ENCODE results near the gene GABRG3. TPM values are rescaled to one million over a fixed set of nuclear protein-coding genes. Genes with fewer than 3 reads are reported as not detected.
"Not testable (repeated sequence)": the region's sequence is repeated elsewhere in the genome, so short reads cannot be mapped to it uniquely, and the experiment has no call there.

The GABRG3 gene
- total and polyA plus RNA-seq, 3 experiments from 2014 or later: not detected

- H3K27ac Mint-ChIP-seq; H3K4me1 Mint-ChIP-seq; H3K4me3 ChIP-seq (ENCODE audit: low read length); H3K27me3 Mint-ChIP-seq; H3K4me1 ChIP-seq (ENCODE audit: insufficient read depth, low read length); H3K27ac ChIP-seq (ENCODE audit: low read depth, low read length); POLR2A ChIA-PET; H3K9me3 ChIP-seq (ENCODE audit: low read length); H3K36me3 Mint-ChIP-seq; DNase-seq; H3K27me3 ChIP-seq (ENCODE audit: insufficient read depth, low read length, poor library complexity, severe bottlenecking); H3K36me3 ChIP-seq (ENCODE audit: insufficient read depth, low read length); CTCF ChIA-PET: not testable (repeated sequence)
- Mint-ChIP-seq H3K9me3 (peaks cover 0 to 23% (median 4%) of the 10 kb centered on the region in 5 donors), H3K4me3 (peak overlapping the region in 1 of 7 donors; percentile 44)
These were observed 33.2 kb downstream of the GABRG3 start for GRCh38 chr15:27004226-27004625.

- Mint-ChIP-seq H3K27me3 (no peaks in the 10 kb centered on the region), H3K4me1 (no peaks in the 10 kb centered on the region), H3K27ac (no peak overlapping the region), H3K36me3 (no peaks in the 10 kb centered on the region), H3K4me3 (no peak overlapping the region), H3K9me3 (peaks cover 0 to 17% (median 14%) of the 10 kb centered on the region in 5 donors)
- Histone ChIP-seq H3K4me1 (ENCODE audit: insufficient read depth, low read length) (no peaks in the 10 kb centered on the region), H3K4me3 (ENCODE audit: low read length) (no peak overlapping the region), H3K9me3 (ENCODE audit: low read length) (no peaks in the 10 kb centered on the region), H3K36me3 (ENCODE audit: insufficient read depth, low read length) (no peaks in the 10 kb centered on the region), H3K27ac (ENCODE audit: low read depth, low read length) (no peak overlapping the region), H3K27me3 (ENCODE audit: insufficient read depth, low read length, poor library complexity, severe bottlenecking) (no peaks in the 10 kb centered on the region)
- CTCF ChIA-PET: no interaction called here
- DNase-seq: no peak
- POLR2A ChIA-PET: no interaction called here
These were observed 46.3 kb downstream of the GABRG3 start for GRCh38 chr15:27017168-27017809.

- CTCF ChIA-PET: no interaction called here
- POLR2A ChIA-PET: no interaction called here
These were observed 48.7 kb downstream of the GABRG3 start for GRCh38 chr15:27019687-27020086.

GRCh38 chr15:27025481-27025966 lies 54.5 kb downstream of the GABRG3 start:
- Mint-ChIP-seq H3K36me3 (peaks cover 0 to 2% (median 0%) of the 10 kb centered on the region in 3 donors), H3K4me3 (no peak overlapping the region)

More at GRCh38 chr15:27019687-27020086, 48.7 kb downstream of the GABRG3 start:
- Histone ChIP-seq H3K36me3 (ENCODE audit: insufficient read depth, low read length) (no peaks in the 10 kb centered on the region), H3K4me3 (ENCODE audit: low read length) (no peak overlapping the region), H3K27ac (ENCODE audit: low read depth, low read length) (no peak overlapping the region), H3K4me1 (ENCODE audit: insufficient read depth, low read length) (no peaks in the 10 kb centered on the region), H3K9me3 (ENCODE audit: low read length) (no peaks in the 10 kb centered on the region), H3K27me3 (ENCODE audit: insufficient read depth, low read length, poor library complexity, severe bottlenecking) (no peaks in the 10 kb centered on the region)
- no peaks in the 10 kb centered on the region for H3K27me3 Mint-ChIP-seq
- H3K9me3 Mint-ChIP-seq: peaks cover 0 to 17% (median 11%) of the 10 kb centered on the region in 5 donors
- H3K36me3 Mint-ChIP-seq: no peaks in the 10 kb centered on the region
- no peak overlapping the region for H3K4me3 Mint-ChIP-seq
- H3K27ac Mint-ChIP-seq: no peak overlapping the region
- no peaks in the 10 kb centered on the region for H3K4me1 Mint-ChIP-seq
- DNase-seq: no peak

GRCh38 chr15:27027229-27027628 lies 56.2 kb downstream of the GABRG3 start:
- no peak overlapping the region for H3K27ac ChIP-seq (ENCODE audit: low read depth, low read length)
- Mint-ChIP-seq H3K4me3 (no peak overlapping the region), H3K9me3 (peaks cover 2 to 9% (median 6%) of the 10 kb centered on the region in 5 donors), H3K27me3 (no peaks in the 10 kb centered on the region), H3K4me1 (no peaks in the 10 kb centered on the region), H3K36me3 (peaks cover 0 to 2% (median 0%) of the 10 kb centered on the region in 3 donors), H3K27ac (no peak overlapping the region)
- no peaks in the 10 kb centered on the region for H3K27me3 ChIP-seq (ENCODE audit: insufficient read depth, low read length, poor library complexity, severe bottlenecking)
- ChIA-PET CTCF (no interaction called here), POLR2A (no interaction called here)
- no peak overlapping the region for H3K4me3 ChIP-seq (ENCODE audit: low read length)
- no peak for DNase-seq
- no peaks in the 10 kb centered on the region for H3K4me1 ChIP-seq (ENCODE audit: insufficient read depth, low read length)
- no peaks in the 10 kb centered on the region for H3K36me3 ChIP-seq (ENCODE audit: insufficient read depth, low read length)
- no peaks in the 10 kb centered on the region for H3K9me3 ChIP-seq (ENCODE audit: low read length)

More at GRCh38 chr15:27025481-27025966, 54.5 kb downstream of the GABRG3 start:
- no peaks in the 10 kb centered on the region for H3K36me3 ChIP-seq (ENCODE audit: insufficient read depth, low read length)
- H3K4me1 Mint-ChIP-seq: no peaks in the 10 kb centered on the region
- H3K27ac Mint-ChIP-seq: no peak overlapping the region
- H3K4me1 ChIP-seq (ENCODE audit: insufficient read depth, low read length): no peaks in the 10 kb centered on the region
- peaks cover 2 to 14% (median 5%) of the 10 kb centered on the region in 5 donors for H3K9me3 Mint-ChIP-seq
- no peak overlapping the region for H3K4me3 ChIP-seq (ENCODE audit: low read length)
- no peaks in the 10 kb centered on the region for H3K27me3 ChIP-seq (ENCODE audit: insufficient read depth, low read length, poor library complexity, severe bottlenecking)
- ChIA-PET CTCF (no interaction called here), POLR2A (no interaction called here)
- no peaks in the 10 kb centered on the region for H3K27me3 Mint-ChIP-seq
- no peak for DNase-seq
- no peak overlapping the region for H3K27ac ChIP-seq (ENCODE audit: low read depth, low read length)
- no peaks in the 10 kb centered on the region for H3K9me3 ChIP-seq (ENCODE audit: low read length)

GRCh38 chr15:27028858-27029477 lies 58.0 kb downstream of the GABRG3 start:
- POLR2A ChIA-PET: no interaction called here

GRCh38 chr15:27036210-27036609 lies 65.2 kb downstream of the GABRG3 start:
- Mint-ChIP-seq H3K36me3 (no peaks in the 10 kb centered on the region), H3K27ac (no peak overlapping the region), H3K4me3 (no peak overlapping the region), H3K27me3 (no peaks in the 10 kb centered on the region), H3K9me3 (peaks cover 2 to 6% (median 3%) of the 10 kb centered on the region in 5 donors), H3K4me1 (no peaks in the 10 kb centered on the region)
- Histone ChIP-seq H3K27me3 (ENCODE audit: insufficient read depth, low read length, poor library complexity, severe bottlenecking) (no peaks in the 10 kb centered on the region), H3K9me3 (ENCODE audit: low read length) (no peaks in the 10 kb centered on the region), H3K36me3 (ENCODE audit: insufficient read depth, low read length) (no peaks in the 10 kb centered on the region), H3K27ac (ENCODE audit: low read depth, low read length) (no peak overlapping the region), H3K4me1 (ENCODE audit: insufficient read depth, low read length) (no peaks in the 10 kb centered on the region), H3K4me3 (ENCODE audit: low read length) (no peak overlapping the region)
- CTCF ChIA-PET: no interaction called here
- POLR2A ChIA-PET: no interaction called here
- DNase-seq: no peak

More at GRCh38 chr15:27028858-27029477, 58.0 kb downstream of the GABRG3 start:
- no peaks in the 10 kb centered on the region for H3K27me3 Mint-ChIP-seq
- Histone ChIP-seq H3K4me3 (ENCODE audit: low read length) (no peak overlapping the region), H3K9me3 (ENCODE audit: low read length) (no peaks in the 10 kb centered on the region), H3K27me3 (ENCODE audit: insufficient read depth, low read length, poor library complexity, severe bottlenecking) (no peaks in the 10 kb centered on the region), H3K27ac (ENCODE audit: low read depth, low read length) (no peak overlapping the region), H3K4me1 (ENCODE audit: insufficient read depth, low read length) (no peaks in the 10 kb centered on the region), H3K36me3 (ENCODE audit: insufficient read depth, low read length) (no peaks in the 10 kb centered on the region)
- no peaks in the 10 kb centered on the region for H3K4me1 Mint-ChIP-seq
- H3K27ac Mint-ChIP-seq: no peak overlapping the region
- H3K4me3 Mint-ChIP-seq: no peak overlapping the region
- DNase-seq: no peak
- H3K9me3 Mint-ChIP-seq: peaks cover 2 to 9% (median 5%) of the 10 kb centered on the region in 5 donors
- H3K36me3 Mint-ChIP-seq: peaks cover 0 to 2% (median 0%) of the 10 kb centered on the region in 3 donors
- CTCF ChIA-PET: no interaction called here

GRCh38 chr15:27037501-27037900 lies 66.5 kb downstream of the GABRG3 start:
- ChIA-PET POLR2A (no interaction called here), CTCF (no interaction called here)
- no peak overlapping the region for H3K27ac ChIP-seq (ENCODE audit: low read depth, low read length)

More at GRCh38 chr15:27037501-27037900, 66.5 kb downstream of the GABRG3 start:
- Histone ChIP-seq H3K36me3 (ENCODE audit: insufficient read depth, low read length) (no peaks in the 10 kb centered on the region), H3K27me3 (ENCODE audit: insufficient read depth, low read length, poor library complexity, severe bottlenecking) (no peaks in the 10 kb centered on the region), H3K9me3 (ENCODE audit: low read length) (no peaks in the 10 kb centered on the region), H3K4me3 (ENCODE audit: low read length) (no peak overlapping the region), H3K4me1 (ENCODE audit: insufficient read depth, low read length) (no peaks in the 10 kb centered on the region)
- no peak for DNase-seq
- Mint-ChIP-seq H3K4me1 (no peaks in the 10 kb centered on the region), H3K27me3 (no peaks in the 10 kb centered on the region), H3K9me3 (peaks cover 2 to 8% (median 3%) of the 10 kb centered on the region in 5 donors), H3K36me3 (no peaks in the 10 kb centered on the region), H3K27ac (no peak overlapping the region), H3K4me3 (no peak overlapping the region)

All from CD8-positive, alpha-beta memory T cell (primary cell).